T1000 (cell line): ENCODE data around the gene NKIRAS2.
"Not testable (repeated sequence)": the region's sequence is repeated elsewhere in the genome, so short reads cannot be mapped to it uniquely, and the experiment has no call there.

Experiments
- DNase-seq: peaks from one replicate; lab custom pipeline; 2025; ENCODE audit warnings: mixed read lengths; lab: John Stamatoyannopoulos, UW

Gene NKIRAS2

DNA sequence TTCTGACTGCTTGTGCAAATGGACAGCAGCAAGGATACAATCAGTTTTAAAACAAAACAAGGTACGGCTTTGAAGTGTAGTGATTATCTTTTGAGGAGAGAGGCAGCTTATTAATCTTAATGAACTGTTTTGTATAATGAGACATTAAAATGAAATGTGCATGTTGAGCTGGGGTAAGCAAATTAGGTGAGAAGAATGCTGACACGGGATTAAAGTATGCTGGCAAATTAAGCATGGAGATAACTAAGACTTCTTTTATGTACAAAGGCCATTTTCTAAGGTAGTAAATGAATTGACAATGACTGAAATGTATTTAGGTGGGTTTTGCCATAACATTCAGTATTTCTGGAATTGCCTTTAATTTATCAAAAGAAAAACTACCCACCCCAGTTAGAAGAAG is 21.4 kb upstream of the NKIRAS2 start:
- DNase-seq, result no peak

DNA sequence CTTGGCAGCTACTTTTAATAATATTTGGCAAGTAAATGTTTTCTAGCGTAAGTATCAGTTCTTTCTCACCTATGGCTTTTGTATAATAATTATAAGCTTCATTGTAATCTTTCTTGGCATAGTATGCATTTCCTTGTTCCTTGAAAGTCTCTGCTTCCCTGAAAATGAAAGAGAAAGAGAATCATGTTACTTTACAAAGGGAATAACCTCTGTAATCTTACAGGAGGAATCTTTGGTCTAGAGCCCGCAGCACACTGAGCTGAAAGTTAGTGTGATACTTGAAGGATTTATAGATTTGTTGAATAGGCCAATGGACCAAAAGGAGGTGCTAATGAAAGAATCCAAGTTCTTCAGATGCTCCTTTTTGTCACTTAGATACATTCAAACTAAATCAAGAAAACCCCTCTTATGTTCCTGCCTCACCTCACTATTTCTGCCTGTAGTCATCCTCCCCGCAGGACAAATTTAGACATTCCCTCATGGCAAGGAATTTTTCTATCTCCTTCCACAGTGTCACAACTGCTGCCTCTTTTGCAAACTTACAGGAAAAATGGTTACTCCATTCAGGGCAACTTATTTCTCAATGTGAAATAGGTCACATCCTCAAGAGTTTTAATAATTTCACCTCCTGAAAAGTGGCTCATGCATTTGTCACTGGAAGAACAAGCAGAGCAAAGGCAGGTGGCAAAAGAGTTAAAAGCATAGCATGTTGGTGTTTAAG is 19.3 kb upstream of the NKIRAS2 start:
- DNase-seq, result no peak

DNA sequence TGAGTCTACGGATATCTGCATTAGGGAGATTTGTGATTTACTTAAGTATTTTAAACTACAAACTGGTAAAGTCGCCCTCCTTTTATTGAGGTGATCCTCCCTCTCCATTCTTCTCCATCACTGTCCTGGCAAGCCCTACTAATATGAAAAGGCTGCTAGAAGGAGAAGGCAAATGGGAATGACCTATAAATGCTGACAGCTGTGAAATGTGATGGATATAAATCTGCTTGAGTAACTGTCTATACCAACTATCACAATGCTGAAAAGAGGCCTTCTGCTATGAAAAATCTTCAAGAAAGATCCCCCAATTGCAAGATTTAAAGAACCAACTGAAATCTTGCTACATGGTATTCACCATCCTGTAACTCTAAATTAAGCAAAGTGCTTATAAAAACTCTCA is 18.2 kb upstream of the NKIRAS2 start:
- no peak for DNase-seq

DNA sequence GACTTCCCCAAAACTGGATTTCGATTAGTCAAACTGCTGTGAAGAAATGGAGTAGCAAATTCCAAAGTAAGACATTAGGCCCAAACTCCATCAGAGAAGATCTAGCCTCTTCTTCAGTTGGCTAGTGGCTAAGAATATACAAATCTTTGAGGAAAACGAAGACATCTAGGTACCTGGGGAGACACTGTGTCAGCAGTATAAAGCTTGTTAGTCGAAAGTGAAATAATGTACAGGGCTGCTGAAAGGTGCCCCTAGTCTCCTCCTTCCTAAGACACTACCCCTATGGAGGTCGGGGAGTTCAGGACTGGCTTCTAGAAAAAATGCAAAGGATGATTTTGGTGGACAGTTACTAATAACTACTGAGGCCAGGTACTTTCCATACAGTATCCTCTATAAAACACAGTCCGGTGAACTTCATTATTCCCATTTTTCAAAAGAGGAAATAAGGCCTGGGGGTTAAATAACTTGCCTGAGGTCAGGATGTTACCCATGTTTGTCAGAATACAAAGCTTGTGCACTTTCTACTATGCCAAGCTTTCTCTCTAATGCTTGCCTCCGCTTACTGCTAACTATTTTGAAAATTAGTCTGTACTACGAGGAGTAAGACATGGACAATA is 17.6 kb upstream of the NKIRAS2 start:
- no peak for DNase-seq

- no peak for DNase-seq
These were observed 17.0 kb upstream of the NKIRAS2 start for GRCh38 chr17:42002792-42003301.

DNA sequence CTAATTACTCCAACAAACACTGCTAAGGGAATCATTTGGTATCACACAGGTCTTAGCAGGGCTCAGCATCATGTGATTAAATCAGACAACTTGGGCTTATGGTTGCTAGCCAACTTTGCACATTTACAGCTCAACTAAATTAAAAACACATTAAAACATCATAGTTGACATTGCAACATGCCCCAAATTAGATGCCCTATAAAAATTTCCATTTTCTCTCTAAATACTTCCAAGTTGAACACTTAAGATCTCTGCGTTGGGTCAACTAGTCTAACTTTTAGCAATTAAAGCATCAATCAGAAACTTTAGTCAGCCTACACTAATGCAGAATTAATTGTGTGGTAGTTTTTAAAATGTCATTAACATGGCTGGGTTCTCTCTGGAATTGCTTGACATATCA is 14.7 kb upstream of the NKIRAS2 start:
- no peak for DNase-seq

DNA sequence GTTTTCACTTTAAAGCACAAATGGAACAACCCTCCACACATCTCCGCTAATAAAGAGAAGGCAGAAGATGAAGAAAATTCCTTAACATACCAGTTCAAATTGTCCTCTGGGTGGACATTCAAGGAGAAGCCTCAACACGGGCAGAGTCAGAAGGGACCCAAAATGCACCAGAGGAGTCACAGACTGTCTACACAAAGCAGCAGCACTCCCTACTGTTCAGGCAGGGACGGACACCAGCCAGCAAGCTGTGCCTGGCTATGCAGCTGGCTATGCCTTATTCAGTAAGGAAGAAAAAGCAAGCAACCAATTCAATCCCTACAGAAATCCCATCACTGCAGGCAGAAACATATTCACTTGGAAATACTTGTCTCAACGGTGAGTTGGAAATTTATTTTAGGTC is 10.7 kb upstream of the NKIRAS2 start:
- DNase-seq, result no peak

- not testable (repeated sequence) for DNase-seq
These were observed 9.6 kb upstream of the NKIRAS2 start for GRCh38 chr17:42010266-42010680.

GRCh38 chr17:42010898-42011516 is 8.9 kb upstream of the NKIRAS2 start:
- DNase-seq, result no peak

- not testable (repeated sequence) for DNase-seq
These were observed 7.5 kb upstream of the NKIRAS2 start for GRCh38 chr17:42012363-42012762.

DNA sequence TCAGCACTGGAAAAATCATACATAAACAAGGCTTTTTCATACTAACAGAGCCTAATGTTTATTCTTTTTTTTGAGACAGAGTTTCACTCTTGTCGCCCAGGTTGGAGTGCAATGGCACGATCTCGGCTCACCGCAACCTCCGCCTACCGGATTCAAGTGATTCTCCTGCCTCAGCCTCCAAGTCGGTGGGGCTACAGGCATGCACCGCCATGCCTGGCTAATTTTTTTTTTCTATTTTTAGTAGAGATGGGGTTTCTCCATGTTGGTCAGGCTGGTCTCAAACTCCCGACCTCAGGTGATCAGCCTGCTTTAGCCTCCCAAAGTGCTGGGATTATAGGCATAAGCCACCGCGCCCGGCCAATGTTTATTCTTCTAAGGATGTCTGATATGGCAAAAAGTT is 6.2 kb upstream of the NKIRAS2 start:
- DNase-seq, result not testable (repeated sequence)

DNA sequence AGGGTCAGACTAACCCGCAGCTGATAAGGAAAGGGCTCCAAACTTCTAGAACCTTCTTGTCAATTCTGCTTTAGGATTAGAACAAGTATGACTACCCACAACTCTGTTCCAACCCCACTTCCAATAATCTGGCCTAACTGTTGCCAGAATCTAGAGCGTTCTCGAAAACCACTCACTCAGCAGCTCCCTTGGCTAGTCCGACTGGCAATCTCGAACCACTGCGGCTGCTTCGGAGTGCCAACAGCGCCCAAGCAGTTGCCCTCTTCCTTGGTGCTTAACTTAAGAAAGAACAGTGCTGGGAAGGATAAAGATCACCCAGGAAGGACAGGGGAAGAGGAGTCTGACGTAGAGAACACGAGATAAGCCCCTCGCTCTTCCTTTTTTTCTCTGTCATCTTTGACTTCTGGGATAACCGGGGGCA is 3.5 kb upstream of the NKIRAS2 start:
- DNase-seq, result no peak

DNA sequence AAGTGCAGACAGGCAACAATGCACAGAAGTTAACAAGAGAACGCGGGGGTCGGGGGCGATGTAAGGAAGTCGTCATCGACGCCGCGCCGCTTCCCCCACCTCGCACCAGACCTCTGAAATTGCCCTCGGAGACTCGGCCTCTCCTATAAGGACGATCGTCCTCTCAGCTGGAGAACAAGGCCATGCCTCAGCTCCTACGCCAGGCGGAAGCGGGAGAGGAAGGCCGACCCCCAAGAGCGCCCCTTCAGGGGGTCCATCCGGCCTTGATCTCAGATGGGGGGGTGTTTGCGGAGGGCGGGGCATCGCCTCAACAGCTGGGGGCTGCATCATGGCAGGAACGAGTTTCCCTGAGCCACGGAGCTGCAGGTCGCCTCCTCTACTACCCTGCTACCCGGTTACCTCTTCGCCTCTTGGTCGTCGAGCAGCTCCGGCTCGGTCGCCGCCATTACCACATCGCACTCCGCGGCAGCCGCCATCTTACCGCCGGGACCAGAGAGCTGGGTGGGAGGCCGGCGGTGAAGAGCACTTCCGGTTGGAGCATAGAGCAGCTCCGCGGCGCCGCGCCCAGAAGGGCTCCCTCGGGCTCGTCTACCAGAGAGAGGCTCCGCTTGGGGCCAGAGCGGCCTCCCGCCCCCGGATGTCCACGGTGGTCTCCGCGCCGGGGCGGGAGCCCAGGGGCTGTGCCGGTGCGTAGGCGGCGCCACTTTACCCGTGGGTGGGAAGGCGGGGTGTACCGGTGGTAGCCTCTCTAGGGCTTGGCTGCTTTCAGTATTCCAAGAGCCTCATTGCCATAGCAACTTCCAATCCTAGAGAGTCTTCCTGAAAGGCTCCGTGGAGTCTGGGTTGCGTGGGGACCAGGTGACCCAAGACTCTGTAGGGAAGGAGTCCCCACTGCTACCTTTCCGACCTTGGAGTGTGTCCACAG is 2.7 kb upstream of the NKIRAS2 start, which contains the start of gene DNAJC7:
DNAJC7 (minus strand) TSS at position 499 of the 925 bp plus-strand sequence; CDS start at position 476, 23 bp downstream.
- DNase-seq, result peak; percentile 87

GRCh38 chr17:42017866-42018200 is 2.1 kb upstream of the NKIRAS2 start:
- DNase-seq, result no peak

DNA sequence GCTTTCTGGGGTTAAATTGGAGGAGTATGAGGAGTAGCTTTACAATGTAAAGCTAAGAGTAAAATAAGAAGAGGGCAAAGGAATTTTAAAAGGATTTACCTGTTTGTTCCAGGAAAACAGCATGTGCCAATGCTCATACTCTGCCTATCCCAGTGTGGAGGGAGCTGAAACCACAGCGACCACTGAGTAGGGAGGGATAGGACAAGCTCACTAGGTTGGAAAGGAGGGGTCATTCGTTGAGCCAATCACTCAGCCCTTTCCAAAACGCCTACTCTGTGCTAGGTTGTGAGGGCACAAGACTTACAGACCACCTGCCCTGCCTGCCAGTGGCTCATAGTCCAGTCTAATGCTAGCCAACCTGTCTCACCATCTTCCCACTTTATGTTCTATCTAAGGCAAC is 1.6 kb upstream of the NKIRAS2 start:
- no peak for DNase-seq

GRCh38 chr17:42018988-42019387 is 902 bp upstream of the NKIRAS2 start:
- no peak for DNase-seq

DNA sequence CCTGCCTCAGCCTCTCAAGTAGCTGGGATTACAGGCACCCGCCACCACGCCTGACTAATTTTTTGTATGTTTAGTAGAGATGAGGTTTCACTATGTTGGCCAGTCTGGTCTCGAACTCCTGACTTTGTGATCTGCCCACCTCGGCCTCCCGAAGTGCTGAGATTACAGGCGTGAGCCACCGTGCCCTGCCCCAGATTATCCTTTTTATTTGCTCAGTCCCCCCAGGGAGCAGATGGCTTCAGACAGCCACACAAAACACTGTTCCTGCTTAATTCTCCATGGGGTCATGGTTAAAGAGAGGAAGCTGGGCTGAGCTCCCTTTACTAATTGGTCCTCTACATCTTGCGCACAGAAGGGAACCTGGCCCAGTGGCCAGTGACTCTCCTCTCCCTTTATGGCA is 955 bp downstream of the NKIRAS2 start:
- not testable (repeated sequence) for DNase-seq

GRCh38 chr17:42023524-42024349 is 3.8 kb downstream of the NKIRAS2 start:
- no peak for DNase-seq

DNA sequence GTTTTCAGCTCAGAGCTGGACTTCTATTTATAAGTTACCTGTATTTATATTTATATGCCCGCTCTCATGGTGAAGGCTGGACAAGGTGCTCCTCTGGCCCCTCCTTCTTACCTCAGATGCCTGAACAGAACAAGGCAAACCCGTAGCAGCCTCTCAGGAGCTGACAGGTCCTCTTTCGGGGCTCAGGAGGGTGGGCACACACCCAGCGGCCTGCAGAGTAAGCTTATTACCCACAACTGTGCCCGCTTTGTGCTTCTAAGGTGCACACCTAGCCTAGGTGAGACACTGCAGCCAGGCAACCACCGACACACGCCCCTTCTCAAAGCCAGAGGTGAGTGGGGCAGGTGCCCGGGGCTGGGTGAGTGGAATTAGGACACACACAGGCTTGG is 5.3 kb downstream of the NKIRAS2 start:
- DNase-seq, result no peak

- no peak for DNase-seq
These were observed 6.0 kb downstream of the NKIRAS2 start for GRCh38 chr17:42025936-42026335.
